ENCODE results near the gene C19orf81. TPM values are rescaled to one million over a fixed set of nuclear protein-coding genes. Genes with fewer than 3 reads are reported as not detected.

The C19orf81 gene
- total and polyA plus RNA-seq, 2 of the 8 experiments (the other 6 are each of a cell fraction or from before 2014, with no cell fraction given), result 11.7 to 13.0 TPM

- Histone ChIP-seq H3K14ac (ENCODE audit: insufficient read length) (no peak overlapping the region), H2BK20ac (ENCODE audit: low read length) (no peak overlapping the region), H4K20me1 (replicated peaks in 1 of 2; ENCODE audit: control insufficient read depth in 1 of 2, insufficient read depth in 2 of 2, low read length in 2 of 2) (peaks cover 0 to 1% of the 10 kb centered on the region in 2 experiments), H3K27me3 (replicated peaks in 1 of 4; ENCODE audit: control insufficient read depth in 3 of 4, extremely low read depth in 1 of 4, insufficient read depth in 3 of 4, low read length in 3 of 4) (peaks cover 0 to 10% (median 5%) of the 10 kb centered on the region in 4 experiments; a peak in 4 of 7 replicates), H3K23ac (ENCODE audit: insufficient read length) (no peak overlapping the region), H4K91ac (replicated peaks; ENCODE audit: insufficient read length, low read length) (no peak overlapping the region), H3K79me2 (ENCODE audit: control insufficient read depth in 1 of 2, insufficient read depth in 2 of 2, low read length in 2 of 2) (no peaks in the 10 kb centered on the region), H4K5ac (ENCODE audit: insufficient read length, low read depth, low read length) (no peak overlapping the region), H2AFZ (ENCODE audit: low read length) (no peak overlapping the region), H3K4me2 (ENCODE audit: insufficient read depth in 1 of 2, low read depth in 2 of 2, low read length in 2 of 2) (no peak overlapping the region), H2AK5ac (ENCODE audit: low read depth, low read length) (no peak overlapping the region), H3K9me3 (ENCODE audit: insufficient read depth in 2 of 2, low read depth in 1 of 2, low read length in 1 of 2) (no peaks in the 10 kb centered on the region), H4K8ac (ENCODE audit: extremely low read depth, insufficient read depth, low read length) (no peak overlapping the region), H2BK12ac (ENCODE audit: low read depth, low read length) (no peak overlapping the region), H2BK5ac (ENCODE audit: low read depth, low read length) (no peak overlapping the region), H3K79me1 (ENCODE audit: low read depth, low read length) (no peaks in the 10 kb centered on the region; the same call in 1 of the 2 replicates), H2BK120ac (replicated peaks; ENCODE audit: low read depth, low read length) (no peak overlapping the region), H3K4me3 (ENCODE audit: extremely low read depth in 1 of 4, insufficient read depth in 2 of 4, low read depth in 3 of 4, low read length in 4 of 4) (no peak overlapping the region), H3K23me2 (ENCODE audit: low read depth, low read length) (no peaks in the 10 kb centered on the region), H3K36me3 (ENCODE audit: control insufficient read depth in 2 of 4, insufficient read depth in 4 of 4, low read length in 3 of 4) (no peaks in the 10 kb centered on the region), H3K4me1 (replicated peaks in 1 of 4; ENCODE audit: control insufficient read depth in 3 of 4, insufficient read depth in 4 of 4, low read length in 3 of 4) (peaks cover 0 to 3% (median under 1%) of the 10 kb centered on the region in 4 experiments; a peak in 5 of 7 replicates), H3K18ac (ENCODE audit: extremely low read depth, low read length) (no peak overlapping the region), H2BK15ac (ENCODE audit: low read length) (no peak overlapping the region), H3K4ac (replicated peaks; ENCODE audit: insufficient read length, low read depth, low read length) (no peak overlapping the region), H3K9ac (replicated peaks in 1 of 4; ENCODE audit: extremely low read depth in 1 of 4, low read depth in 3 of 4, low read length in 3 of 4) (no peak overlapping the region), H3K27ac (ENCODE audit: low read depth, low read length) (no peak overlapping the region), H3K56ac (replicated peaks; ENCODE audit: insufficient read length, low read depth, low read length) (no peak overlapping the region)
- DNase-seq (ENCODE audit: low read depth in 1 of 2, low spot score in 2 of 2) (peak in 1 of 2 experiments; percentile 67), FAIRE-seq (peak; percentile 95)
- ChIA-PET POLR2A (ENCODE audit: partially characterized antibody) (interaction anchor here (1.0 to 5.4 kb wide), 4 partner anchors 9 to 88 kb away, joined by 3 to 34 read pairs (median 4); no protein-coding TSS in a partner anchor), CTCF (ENCODE audit: partially characterized antibody) (interaction anchor here (0.6 to 7.0 kb wide), 29 partner anchors 8 to 391 kb away, joined by 3 to 170 read pairs (median 4); partner anchors contain the start of genes ACP4, CLEC11A and SHANK1)
- WGBS, 2 experiments (ENCODE audit: extremely low coverage in 1 of 2, insufficient coverage in 1 of 2, insufficient read length in 1 of 2, insufficient replicate concordance in 2 of 2, low coverage in 1 of 2, low lambda C conversion rate in 2 of 2, missing lambda C conversion rate in 1 of 2), result 61% methylated on average over 9 of the region's 9 CpGs; no CpG with 5 or more reads in 1 of the 2 experiments
- TF ChIP-seq SP4 (IDR thresholded peaks at IDR 0.05; ENCODE audit: low read length), result no peak
- no peak for TF ChIP-seq JUND (IDR thresholded peaks at IDR 0.05; ENCODE audit: low read length)
- no peak for TF ChIP-seq ATF3 (IDR thresholded peaks at IDR 0.05; ENCODE audit: insufficient read depth, low read depth, low read length)
- no peak for TF ChIP-seq GABPA (IDR thresholded peaks at IDR 0.05; ENCODE audit: borderline replicate concordance, insufficient read depth, low read length)
- TF ChIP-seq MAX (IDR thresholded peaks at IDR 0.05), result no peak
- TF ChIP-seq ZNF274 (IDR thresholded peaks at IDR 0.05; ENCODE audit: borderline replicate concordance, extremely low read depth, low read length), result no peak
- peak; percentile 50; the same call in 1 of the 2 replicates for TF ChIP-seq CREB1 (IDR thresholded peaks at IDR 0.05)
- TF ChIP-seq SP1 (IDR thresholded peaks at IDR 0.05; ENCODE audit: low read depth, low read length), result no peak
- no peak for TF ChIP-seq KDM4A (IDR thresholded peaks at IDR 0.05; ENCODE audit: low read depth, low read length, severe bottlenecking)
- no peak for TF ChIP-seq POU5F1 (IDR thresholded peaks at IDR 0.05; ENCODE audit: low read depth, low read length)
- no peak for TF ChIP-seq BCL11A (IDR thresholded peaks at IDR 0.05; ENCODE audit: low read depth in 2 of 2, low read length in 2 of 2)
- no peak for TF ChIP-seq GTF2F1 (IDR thresholded peaks at IDR 0.05; ENCODE audit: borderline replicate concordance, low read depth, low read length)
- no peak for TF ChIP-seq ASH2L (IDR thresholded peaks at IDR 0.05; ENCODE audit: low read length)
Observed at GRCh38 chr19:50705422-50706019, 56.3 kb downstream of the C19orf81 start.
